GM12872 (cell line): ENCODE measurements around the gene APC2.
A peak's percentile ranks its signal among the peaks of the same experiment; 100 is the strongest.

ENCODE experiments used
- TF ChIP-seq, protein P1 (sequence below): IDR thresholded peaks from 3 replicates; pipeline ENCODE4 v1.5.1; 2011; ENCODE audit warnings: low read depth, mild to moderate bottlenecking, low read length, moderate library complexity; ENCODE audit not compliant: insufficient read depth

APC2 gene

GRCh38 chr19:1469255-1470054 lies 19.5 kb downstream of the APC2 start:
- TF ChIP-seq, protein P1, sequence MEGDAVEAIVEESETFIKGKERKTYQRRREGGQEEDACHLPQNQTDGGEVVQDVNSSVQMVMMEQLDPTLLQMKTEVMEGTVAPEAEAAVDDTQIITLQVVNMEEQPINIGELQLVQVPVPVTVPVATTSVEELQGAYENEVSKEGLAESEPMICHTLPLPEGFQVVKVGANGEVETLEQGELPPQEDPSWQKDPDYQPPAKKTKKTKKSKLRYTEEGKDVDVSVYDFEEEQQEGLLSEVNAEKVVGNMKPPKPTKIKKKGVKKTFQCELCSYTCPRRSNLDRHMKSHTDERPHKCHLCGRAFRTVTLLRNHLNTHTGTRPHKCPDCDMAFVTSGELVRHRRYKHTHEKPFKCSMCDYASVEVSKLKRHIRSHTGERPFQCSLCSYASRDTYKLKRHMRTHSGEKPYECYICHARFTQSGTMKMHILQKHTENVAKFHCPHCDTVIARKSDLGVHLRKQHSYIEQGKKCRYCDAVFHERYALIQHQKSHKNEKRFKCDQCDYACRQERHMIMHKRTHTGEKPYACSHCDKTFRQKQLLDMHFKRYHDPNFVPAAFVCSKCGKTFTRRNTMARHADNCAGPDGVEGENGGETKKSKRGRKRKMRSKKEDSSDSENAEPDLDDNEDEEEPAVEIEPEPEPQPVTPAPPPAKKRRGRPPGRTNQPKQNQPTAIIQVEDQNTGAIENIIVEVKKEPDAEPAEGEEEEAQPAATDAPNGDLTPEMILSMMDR, result no peak

GRCh38 chr19:1470055-1470304 lies 20.1 kb downstream of the APC2 start:
- TF ChIP-seq, protein P1, result no peak

- TF ChIP-seq, protein P1, result no peak
Measured at GRCh38 chr19:1470305-1471009, 20.5 kb downstream of the APC2 start.

- TF ChIP-seq, protein P1, result no peak
Measured at GRCh38 chr19:1471010-1471514, 21.1 kb downstream of the APC2 start.

GRCh38 chr19:1471515-1472160 lies 21.7 kb downstream of the APC2 start:
- TF ChIP-seq, protein P1, result peak; percentile 23; the same call in 1 of the 3 replicates

GRCh38 chr19:1472231-1473084 lies 22.5 kb downstream of the APC2 start:
- TF ChIP-seq, protein P1, result no peak
